Right kidney (tissue), 1 donor: ENCODE measurements around the gene MMP24.
"Not testable (repeated sequence)": the region's sequence is repeated elsewhere in the genome, so short reads cannot be mapped to it uniquely, and the experiment has no call there.

Experiments used
- DNase-seq: peaks from one replicate; pipeline ENCODE4 v3.0.0-alpha.2; 2016

The MMP24 gene

DNA sequence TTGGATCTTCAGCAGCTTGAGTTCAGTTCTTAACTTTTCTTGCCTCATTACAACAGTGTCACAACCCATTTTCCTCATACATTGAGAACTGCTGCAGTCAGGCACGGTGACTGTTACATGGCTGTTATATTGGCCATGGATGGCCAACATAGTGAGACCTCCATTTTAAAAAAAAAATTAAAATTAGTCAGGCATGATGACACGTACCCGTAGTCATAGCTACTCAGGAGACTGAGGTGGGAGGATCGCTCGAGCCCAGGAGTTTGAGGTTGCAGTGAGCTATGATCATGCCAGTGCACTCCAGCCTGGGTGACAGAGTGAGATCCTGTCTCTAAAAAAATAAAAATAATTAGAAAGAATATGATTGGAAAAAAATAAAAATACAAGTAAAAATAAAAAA lies 9.9 kb upstream of the MMP24 start:
- DNase-seq, result no peak

DNA sequence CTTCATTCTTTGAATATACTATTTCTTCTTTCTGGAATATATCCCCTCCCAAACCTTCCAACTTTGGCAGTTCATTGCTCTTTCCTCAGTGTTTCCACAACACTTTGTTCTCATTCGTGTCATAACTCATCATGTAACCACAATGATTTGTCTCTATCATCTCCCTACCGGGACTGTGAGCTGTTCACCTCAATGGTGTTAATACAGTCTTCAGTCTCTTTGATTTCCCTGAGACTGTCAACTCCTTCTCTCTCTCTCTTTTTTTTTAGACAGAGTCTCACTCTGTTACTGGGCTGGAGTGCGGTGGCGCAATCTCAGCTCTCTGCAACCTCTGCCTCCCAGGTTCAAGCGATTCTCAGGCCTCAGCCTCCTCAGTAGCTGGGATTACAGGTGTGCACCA lies 2.5 kb upstream of the MMP24 start:
- no peak for DNase-seq

DNA sequence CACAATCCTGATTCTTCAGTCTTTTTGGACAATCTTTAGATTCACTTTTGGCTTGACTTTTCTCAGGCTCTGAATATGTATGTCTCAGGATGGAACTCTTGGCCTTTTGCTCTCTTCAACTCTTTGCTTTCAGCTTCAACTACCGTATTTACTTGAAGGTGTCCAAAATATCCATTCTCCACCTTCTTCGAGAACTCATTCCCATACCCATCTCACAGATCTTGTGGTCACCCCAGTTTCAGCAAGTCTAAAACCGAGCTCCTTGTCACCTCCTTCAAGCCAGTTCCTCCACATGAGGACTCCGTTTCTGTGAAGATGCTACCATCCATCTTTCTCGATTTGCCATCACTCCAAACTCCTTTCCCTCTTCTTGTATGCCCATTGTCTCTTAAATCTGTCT lies 2.0 kb upstream of the MMP24 start:
- no peak for DNase-seq

DNA sequence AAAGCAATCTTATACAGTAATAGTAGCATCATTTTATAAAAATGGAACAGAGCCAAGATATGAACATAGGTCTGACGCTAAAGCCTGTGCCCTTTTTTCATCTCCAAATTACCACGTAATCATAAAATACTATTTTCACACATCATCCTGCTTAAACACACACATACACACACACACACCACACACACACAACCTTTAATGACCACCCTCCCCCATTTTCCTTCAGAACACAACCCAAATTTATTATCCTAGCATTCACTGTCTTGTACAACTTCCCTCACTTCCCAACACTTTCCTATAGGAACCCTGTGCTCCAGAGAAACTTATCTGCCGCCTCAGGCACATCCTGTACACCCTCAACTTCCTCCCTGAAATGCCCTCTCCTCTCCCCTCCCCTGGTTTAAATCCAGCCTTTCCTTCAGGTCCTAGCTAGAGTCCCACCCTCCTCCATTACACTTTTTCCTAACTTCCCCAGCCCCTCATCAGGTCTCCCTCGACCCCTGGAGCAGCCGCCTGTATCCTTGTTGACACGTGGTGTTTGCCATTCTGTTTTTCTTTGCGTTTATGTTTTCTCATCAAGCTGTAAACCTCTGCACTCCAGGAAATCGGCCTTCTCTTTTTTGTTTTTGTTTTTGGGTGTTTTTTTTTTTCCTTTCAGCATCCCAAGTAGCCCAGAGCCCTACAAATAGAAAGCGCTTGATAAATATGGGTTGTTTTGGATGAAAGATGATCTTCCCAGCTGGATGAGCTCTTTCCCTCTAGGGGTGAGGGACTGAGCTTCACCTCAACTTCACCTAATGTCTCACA lies 968 bp upstream of the MMP24 start:
- DNase-seq, result peak; percentile 9

DNA sequence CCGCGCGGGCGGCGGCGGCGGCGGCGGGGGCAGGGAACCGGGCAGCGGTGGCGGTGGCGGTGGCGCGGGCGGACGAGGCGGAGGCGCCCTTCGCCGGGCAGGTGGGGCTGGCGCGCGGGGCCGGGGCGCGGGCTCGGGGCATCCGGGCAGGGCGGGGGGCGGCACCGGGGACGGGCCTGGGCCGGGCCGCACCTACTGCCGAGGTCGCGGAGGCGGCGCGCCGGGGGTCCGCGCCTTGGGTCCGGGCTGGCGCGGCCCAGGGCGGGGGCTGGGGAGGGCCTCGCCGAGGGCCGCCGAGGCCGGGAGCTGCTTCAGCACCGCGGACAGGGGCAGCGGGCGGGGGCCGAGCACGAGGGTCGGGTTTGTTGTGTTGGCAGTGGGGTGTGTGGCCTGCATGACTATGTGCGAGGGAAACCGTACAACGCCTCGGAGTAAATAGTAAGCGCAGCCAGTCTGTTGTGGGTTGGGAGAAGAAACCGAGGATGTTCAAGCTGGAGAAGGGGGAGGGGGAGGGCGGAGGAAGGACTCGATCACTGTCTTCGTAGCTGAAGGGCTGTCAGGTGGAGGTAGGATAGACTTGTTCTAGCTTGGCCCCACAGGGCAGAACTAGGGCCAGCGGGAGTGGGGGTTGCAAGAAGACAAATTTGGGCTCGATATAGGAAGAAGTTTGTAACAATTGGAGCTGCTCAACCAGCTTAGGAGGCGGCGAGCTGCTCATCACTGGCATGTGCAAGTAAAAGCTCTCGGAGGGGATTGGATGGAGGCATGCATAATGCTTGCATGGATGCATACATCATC lies 593 bp downstream of the MMP24 start:
- peak; percentile 36 for DNase-seq

DNA sequence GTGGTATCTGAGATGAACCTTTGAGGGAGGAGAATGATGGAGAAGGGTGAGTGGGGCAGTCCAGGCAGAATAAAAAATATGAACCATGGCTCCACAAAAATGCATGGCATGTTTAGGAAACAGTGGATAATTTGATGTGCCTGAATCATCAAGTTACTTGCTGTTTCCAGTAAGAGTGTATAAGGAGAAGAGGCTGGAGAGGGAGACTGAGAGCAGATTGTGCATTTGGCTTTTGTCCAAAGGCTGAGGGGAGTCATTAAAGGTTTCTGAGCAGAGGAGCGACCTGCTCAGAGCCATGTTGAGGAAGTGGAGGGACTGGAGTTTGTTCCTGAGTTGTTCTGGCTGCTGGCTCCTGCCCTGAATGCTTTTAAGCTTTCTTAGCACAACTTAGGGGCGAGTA lies 6.1 kb downstream of the MMP24 start:
- DNase-seq, result no peak

DNA sequence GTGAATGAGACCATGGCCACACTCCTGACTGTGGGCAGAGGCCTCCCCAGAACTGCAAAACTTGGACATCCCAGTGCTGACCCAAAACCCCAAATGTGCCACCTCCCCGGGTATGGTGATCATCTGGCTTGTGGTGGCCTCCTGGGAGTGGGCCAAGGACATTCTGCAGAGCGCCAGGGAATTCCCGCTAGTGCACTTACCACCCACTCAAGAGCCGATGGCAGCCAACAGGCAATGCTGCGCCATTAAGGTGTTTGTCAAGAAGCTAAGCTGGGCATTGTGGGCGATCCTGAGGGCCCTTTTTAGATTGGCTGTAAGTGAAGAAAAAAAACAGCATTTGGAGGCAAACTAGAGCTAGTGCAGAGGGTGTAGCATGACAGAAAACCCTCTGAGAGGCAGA lies 9.4 kb downstream of the MMP24 start:
- DNase-seq, result no peak

DNA sequence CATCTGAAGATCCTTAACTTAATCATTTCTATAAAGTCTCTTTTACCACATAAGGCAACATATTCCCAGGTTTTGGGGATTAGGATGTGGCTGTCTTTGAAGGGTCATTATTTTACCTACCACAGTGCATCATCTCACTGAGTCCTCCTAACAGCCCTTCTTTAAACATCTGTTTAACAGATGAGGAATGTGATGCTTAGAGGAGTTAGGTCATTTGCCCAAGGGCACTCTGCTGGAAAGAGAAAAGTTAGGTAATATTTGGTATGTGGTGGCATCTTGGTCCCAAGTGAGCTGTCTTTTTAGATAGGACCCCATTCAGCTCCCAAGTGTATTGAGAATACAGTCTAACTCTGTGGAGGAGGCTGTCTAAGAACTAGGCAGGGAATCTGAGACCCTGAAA lies 11.0 kb downstream of the MMP24 start:
- no peak for DNase-seq

DNA sequence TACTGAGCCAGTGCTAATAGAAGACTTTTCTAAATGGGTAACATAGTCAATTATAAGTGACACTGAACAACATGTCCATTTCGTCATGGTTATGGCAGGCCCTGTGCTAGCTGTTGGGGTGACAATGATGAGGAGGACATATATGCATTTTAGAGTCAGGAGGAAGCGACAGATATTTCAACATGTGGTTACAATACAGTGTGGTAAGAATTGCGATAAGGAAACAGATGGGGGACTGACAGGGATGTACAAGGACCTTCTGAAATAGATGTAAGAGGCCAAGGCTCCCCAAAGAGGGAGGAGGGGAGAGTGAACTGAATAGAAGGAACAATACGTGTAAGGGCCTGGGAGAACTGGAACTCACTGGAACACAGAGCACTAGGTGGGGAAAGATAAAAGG lies 11.7 kb downstream of the MMP24 start:
- DNase-seq, result no peak

DNA sequence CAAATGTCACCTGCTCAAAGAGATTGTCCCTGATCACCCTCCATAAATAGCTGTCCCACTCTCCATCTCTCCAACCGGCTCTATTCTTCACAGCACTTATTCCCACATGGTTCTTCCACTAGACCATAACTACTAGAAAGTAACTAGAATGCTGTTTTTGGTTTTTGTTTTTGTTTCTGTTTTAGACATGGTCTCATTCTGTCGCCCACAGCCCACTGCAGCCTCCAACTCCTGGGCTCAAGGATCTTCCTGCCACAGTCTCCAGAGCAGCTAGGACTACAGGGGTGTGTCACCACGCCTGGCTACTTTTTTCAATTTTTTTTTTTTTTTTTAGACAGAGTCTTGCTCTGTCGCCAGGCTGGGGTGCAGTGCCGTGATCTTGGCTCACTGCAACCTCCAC lies 12.2 kb downstream of the MMP24 start:
- DNase-seq, result no peak

DNA sequence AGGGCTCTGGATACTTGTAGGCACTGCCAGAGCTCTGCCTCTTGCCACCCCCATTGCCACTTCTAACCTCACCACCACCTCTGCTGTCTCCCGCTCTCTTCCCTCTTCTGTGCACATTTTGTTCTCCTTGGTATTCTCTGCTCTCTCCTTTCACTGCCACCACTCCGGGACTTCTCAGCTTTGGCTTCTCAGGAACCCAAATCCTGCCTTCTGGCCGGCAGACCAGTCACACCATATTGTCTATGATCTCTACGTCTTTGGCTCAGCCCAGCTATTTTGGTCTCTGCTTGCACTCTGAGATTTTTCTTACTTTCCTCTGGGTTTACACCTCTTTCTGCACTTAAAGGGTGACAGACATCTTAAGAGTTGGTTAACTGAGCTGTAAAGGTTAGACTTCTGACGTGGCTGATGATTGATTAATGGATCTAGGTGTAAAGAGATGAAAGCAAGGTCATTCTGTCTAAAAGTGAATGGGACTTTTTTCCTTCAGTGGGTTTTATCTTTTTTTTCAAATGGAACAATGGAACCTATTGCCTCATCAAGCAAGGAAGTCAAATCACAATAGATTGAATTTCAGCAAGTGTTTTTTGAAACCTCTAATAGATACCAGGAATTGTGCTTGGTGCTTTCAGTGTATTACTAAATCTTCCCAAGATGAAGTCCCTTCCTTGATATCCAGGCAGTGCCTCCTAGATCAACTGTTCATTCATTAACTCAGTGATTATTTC lies 13.8 kb downstream of the MMP24 start:
- DNase-seq, result no peak

DNA sequence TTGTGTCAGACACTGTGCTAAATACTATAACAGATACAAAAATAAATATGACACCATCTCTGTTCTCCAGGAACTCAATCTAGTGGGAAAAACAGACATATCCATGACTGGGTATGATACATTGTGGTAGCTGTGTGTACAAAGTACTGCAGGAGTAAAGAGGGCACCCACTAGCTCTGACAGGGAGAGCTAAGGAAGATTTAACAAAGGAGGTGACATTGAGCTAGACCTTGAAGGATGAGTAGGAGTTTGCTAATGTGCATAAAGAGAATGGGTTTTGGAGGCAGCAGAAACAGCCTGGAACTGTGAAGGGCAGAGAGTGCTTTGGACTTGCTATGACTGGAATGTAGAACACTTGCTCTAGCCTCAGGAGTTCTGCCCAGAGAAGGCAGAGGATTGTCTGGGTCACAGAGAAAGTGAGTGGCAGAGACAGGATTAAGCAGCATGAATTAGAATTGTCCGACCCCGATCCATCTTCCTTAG lies 14.4 kb downstream of the MMP24 start:
- DNase-seq, result no peak

DNA sequence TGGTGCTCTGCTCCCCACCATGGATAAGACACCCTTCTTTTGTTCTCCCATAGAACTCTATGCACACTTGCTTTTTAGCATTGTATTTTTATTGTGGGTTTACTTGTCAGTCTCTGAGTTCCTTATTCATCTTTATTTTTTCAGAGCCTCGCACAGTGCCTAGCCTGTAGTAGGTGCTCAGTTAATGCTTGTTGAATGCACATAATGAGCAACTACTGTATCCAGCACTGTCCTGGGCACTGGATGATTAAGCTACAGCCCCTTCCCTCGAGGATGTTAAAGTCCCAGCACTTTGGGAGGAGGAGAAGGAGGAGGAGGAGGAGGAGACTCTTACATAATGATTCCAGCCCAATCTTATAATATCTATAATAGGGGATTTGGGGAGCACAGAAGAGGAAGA lies 16.8 kb downstream of the MMP24 start:
- DNase-seq, result no peak

DNA sequence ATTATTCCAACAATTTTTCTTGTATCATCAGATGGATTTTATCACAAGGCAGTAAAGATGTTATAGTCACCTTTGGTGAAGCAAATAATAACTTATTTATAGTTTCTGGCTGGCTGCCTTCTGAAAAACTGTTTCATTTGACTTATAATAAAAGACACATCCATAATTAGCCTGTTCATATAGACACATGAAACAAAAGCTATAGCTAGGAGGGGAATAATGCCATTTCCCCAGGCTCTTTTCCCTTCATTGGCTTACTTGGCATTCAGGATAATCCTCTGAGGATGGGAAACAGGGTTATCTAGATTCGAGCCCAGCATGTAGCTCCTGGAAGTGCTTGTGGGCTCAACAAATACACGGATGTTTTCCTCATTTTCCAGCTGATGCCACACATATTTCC lies 17.5 kb downstream of the MMP24 start:
- no peak for DNase-seq

DNA sequence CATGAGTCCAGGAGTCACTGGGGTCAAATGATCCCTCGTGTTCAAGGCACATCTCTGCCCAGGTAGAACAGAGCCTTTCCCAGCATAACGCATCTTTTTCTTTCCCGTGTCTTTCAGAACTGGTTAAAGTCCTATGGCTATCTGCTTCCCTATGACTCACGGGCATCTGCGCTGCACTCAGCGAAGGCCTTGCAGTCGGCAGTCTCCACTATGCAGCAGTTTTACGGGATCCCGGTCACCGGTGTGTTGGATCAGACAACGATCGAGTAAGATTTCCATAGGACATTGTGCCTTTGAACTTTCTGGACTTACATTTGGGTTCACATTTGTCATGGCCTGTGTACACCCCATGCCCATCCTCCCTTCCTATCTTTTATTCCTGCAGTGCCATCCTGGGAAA lies 20.2 kb downstream of the MMP24 start:
- no peak for DNase-seq

DNA sequence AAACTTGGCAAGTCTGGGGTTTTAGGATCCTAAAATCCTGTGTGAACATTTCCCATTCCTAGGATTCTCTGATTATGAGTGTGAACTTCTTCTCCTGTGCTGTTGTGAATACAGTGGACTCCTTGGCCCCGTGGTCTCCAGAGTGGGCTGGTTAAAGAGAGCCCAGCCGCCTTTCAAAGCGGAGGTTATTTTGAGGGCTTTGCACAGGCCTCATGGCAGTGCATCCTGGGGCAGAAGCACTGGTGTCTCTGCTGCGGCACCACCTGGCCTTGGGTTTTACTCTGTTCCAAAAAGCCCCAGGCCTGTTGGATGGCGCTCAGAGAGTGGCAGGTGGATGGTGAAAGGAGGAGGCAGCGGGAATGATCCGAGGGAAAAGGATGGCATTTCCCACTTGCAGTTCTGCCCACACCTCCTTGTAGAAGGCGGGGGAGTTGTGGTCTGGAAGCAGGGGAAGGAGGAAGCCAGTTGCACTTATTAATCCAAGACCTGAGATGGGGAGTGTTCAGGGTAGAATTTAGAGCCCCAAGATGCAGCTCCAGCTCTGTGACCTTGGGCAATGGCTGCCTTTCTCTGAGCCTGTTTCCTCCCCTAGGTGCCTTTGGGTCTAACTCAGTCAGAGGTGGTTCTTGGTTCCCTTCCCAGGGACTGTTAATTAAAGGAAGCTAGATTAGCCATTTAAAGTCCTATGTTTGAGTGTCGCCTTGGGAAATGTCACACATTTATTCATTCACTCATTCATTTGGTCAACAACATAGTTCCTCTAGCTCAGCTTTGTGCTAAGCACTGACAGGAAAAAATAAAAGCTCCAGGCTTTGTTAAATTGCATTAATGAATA lies 22.4 kb downstream of the MMP24 start:
- DNase-seq, result no peak

DNA sequence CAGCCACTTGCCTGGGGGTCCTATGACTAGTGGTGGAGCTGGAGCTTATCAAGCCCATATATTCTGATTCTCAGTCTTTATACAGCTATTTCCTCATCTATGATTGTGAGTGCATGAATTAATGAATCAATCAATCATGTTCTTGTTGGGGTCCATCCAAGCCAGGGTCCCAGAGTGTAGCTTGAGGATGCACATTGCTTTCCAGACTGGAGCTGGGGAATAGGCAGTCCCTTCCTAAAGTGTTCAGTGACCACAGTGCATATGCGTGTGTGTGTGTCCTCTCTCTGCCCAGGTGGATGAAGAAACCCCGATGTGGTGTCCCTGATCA lies 25.1 kb downstream of the MMP24 start:
- DNase-seq, result no peak

DNA sequence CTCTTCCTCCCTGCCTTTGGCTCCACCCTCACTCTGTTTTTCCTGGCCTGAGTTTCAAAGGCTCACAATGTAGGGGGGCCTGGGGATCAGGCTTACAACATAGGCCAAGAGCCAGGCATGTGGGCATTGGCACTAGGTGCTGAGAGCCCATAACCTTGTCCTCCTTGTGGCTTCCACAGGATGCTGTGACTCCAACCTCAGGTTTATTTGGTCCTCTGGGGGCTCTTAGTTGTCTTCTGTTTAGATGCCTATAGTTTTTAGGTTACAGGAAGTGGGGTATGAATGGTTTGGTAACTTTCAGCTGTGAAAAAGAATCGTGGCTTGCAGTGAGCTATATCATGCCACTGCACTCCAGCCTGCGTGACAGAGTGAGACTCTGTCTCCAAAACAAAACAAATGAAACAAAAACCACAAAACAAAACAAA lies 25.6 kb downstream of the MMP24 start:
- no peak for DNase-seq

DNA sequence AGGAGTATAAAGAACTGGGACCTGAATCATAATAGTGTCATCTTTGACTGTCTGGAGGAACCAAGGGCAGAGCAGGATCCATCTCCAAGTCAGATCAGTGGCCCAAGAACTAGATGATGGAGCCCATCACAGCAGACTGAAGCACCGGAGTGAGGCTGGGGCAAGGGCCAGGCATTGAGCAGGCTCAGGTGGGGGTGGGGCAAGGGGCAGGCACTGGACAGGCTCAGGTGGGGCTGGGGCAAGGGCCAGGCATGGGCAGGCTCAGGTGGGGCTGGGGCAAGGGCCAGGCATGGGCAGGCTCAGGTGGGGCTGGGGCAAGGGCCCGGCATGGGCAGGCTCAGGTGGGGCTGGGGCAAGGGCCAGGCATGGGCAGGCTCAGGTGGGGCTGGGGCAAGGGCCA lies 26.1 kb downstream of the MMP24 start:
- DNase-seq, result not testable (repeated sequence)

DNA sequence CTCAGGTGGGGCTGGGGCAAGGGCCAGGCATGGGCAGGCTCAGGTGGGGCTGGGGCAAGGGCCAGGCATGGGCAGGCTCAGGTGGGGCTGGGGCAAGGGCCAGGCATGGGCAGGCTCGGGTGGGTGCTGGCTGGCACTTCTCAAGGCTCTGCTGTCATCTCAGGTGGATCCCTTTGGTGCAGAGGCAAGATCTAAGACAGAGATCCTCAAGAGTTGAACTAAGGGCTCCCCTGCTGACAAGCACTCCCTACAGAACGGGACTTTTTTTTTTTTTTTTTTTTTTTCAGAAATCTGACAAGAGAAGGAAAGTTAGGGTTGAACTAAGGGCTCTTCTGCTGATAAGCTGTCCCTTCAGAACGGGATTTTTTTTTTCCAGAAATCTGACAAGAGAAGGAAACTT lies 26.5 kb downstream of the MMP24 start:
- no peak for DNase-seq

DNA sequence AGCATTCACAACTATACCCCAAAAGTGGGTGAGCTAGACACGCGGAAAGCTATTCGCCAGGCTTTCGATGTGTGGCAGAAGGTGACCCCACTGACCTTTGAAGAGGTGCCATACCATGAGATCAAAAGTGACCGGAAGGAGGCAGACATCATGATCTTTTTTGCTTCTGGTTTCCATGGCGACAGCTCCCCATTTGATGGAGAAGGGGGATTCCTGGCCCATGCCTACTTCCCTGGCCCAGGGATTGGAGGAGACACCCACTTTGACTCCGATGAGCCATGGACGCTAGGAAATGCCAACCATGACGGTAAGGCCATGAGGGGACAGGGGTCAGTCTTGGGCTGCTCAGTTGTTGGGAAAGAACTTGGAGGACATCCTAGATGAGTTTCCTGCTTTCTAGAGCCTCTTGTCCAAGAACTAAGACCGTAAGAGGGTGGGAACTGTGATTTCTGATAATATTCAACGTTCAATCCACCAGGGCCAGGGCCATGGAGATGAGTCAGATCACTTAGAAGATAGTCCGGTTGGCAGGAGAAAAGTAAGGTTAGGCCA lies 28.0 kb downstream of the MMP24 start:
- no peak for DNase-seq
